HepG2 (cell line): ENCODE data around the gene GGTLC3. TPM values are rescaled to one million over a fixed set of nuclear protein-coding genes. Genes with fewer than 3 reads are reported as not detected.
"Not testable (repeated sequence)": the region's sequence is repeated elsewhere in the genome, so short reads cannot be mapped to it uniquely, and the experiment has no call there.

Source experiments
- ATAC-seq: fragments of 200-7000 bp; cut with Tn5 transposase; 3 replicates; pipeline ENCODE4 v1.9.1; 2020; ENCODE audit warnings: mild to moderate bottlenecking, moderate library complexity
- BruUV-seq: library from RNA; stranded (reverse); fragments of 400-500 nt; replicated peaks from 2 replicates; lab custom pipeline; 2021; lab: Mats Ljungman, UMichigan
- CTCF ChIA-PET: fragments of 300-600 bp; formaldehyde crosslinking; extraction: SDS; loops from one replicate; lab custom pipeline; 2021; ENCODE audit warnings: low total read pairs, inconsistent platforms, low intra/inter-chr PET ratio; lab: Yijun Ruan, JAX
- POLR2A ChIA-PET: fragments of 350-600 bp; sonication (Branson Sonifier 250); formaldehyde crosslinking; loops from one replicate; lab custom pipeline; 2020; ENCODE audit warnings: antibody characterized with exemption, inconsistent platforms; lab: Yijun Ruan, JAX
- DNase-seq: peaks from one replicate; pipeline ENCODE4 v3.0.0-alpha.2; 2015; ENCODE audit warnings: low spot score
- FAIRE-seq: peaks from 3 replicates; lab custom pipeline; 2011; peaks lifted over from hg19 to GRCh38; lab: Jason Lieb, UNC
- H2AFZ ChIP-seq: one replicate; pipeline ENCODE4 v1.6.1; 2011; ENCODE audit warnings: low read length, inconsistent platforms
- H3K27ac ChIP-seq: fragments of 300-600 bp; 3 replicates; pipeline ENCODE4 v1.8.0; 2011; ENCODE audit warnings: mixed run types, mild to moderate bottlenecking, mixed read lengths, low read length, inconsistent platforms; ENCODE audit not compliant: insufficient read depth; ENCODE audit errors: extremely low read length
- H3K27me3 ChIP-seq, 2 experiments: fragments of 200-600 bp in 1 of 2; 2 replicates in 1 of 2; 3 replicates in 1 of 2; pipeline versions ENCODE4 v1.6.0 to v1.8.0; 2011; ENCODE audit warnings: low read length in 2 of 2, mild to moderate bottlenecking in 2 of 2, moderate library complexity in 2 of 2, inconsistent platforms in 1 of 2; ENCODE audit not compliant: insufficient read depth in 2 of 2, control insufficient read depth in 1 of 2
- H3K36me3 ChIP-seq, 2 experiments: fragments of 200-600 bp in 1 of 2; replicated peaks in 1 of 2; 2 replicates in 1 of 2; 3 replicates in 1 of 2; pipeline versions ENCODE4 v1.5.1 to v1.8.0; 2011; ENCODE audit warnings: low read length in 2 of 2, inconsistent platforms in 1 of 2; ENCODE audit not compliant: insufficient read depth in 2 of 2, control insufficient read depth in 1 of 2
- H3K4me1 ChIP-seq: 2 replicates; pipeline ENCODE4 v1.5.1; 2012; ENCODE audit warnings: low read length, inconsistent platforms; ENCODE audit not compliant: insufficient read depth
- H3K4me2 ChIP-seq: 2 replicates; pipeline ENCODE4 v1.6.0; 2011; ENCODE audit warnings: low read depth, low read length, inconsistent platforms
- H3K4me3 ChIP-seq, 3 experiments: fragments of 200-600 bp in 1 of 3; sonication (generic), shearing (Covaris generic) in 1 of 3; replicated peaks in 1 of 3; 2 replicates each; pipeline ENCODE4 v1.5.1; 2011 to 2016; ENCODE audit warnings: low read length in 3 of 3, inconsistent platforms in 2 of 3, low read depth in 2 of 3, mild to moderate bottlenecking in 2 of 3, control low read depth in 1 of 3, mixed read lengths in 1 of 3; ENCODE audit not compliant: insufficient read depth in 1 of 3
- H3K79me2 ChIP-seq: one replicate; pipeline ENCODE4 v1.6.1; 2011; ENCODE audit warnings: low read length, inconsistent platforms; ENCODE audit not compliant: insufficient read depth
- H3K9ac ChIP-seq: 2 replicates; pipeline ENCODE4 v1.6.0; 2011; ENCODE audit warnings: mild to moderate bottlenecking, low read depth, low read length, inconsistent platforms; ENCODE audit not compliant: insufficient read depth
- H3K9me3 ChIP-seq: 2 replicates; pipeline ENCODE4 v1.5.1; 2012; ENCODE audit warnings: mild to moderate bottlenecking, low read length
- H4K20me1 ChIP-seq: 2 replicates; pipeline ENCODE4 v1.6.0; 2011; ENCODE audit warnings: inconsistent platforms, mild to moderate bottlenecking, low read length, moderate library complexity; ENCODE audit not compliant: insufficient read depth
- HNRNPLL ChIP-seq: fragments of 200-400 bp; formaldehyde crosslinking; IDR thresholded peaks from 2 replicates; pipeline ENCODE4 v1.6.1; 2017; ENCODE audit warnings: mild to moderate bottlenecking, low read depth, low read length; ENCODE audit not compliant: poor library complexity, severe bottlenecking
- WGBS: methylation state at CpG from one replicate; pipeline ENCODE4 v1.1.6; 2017; ENCODE audit warnings: low lambda C conversion rate; 5-methylcytosine and 5-hydroxymethylcytosine counted together
- in situ Hi-C: cut with HindIII; loops from 2 replicates; pipeline ENCODE4 v1.10.0; 2017; ENCODE audit warnings: low pct_unique_long_range_greater_than_20kb; ENCODE audit not compliant: extremely low pct_ligation_motif_present
- intact Hi-C: fragments of 100-400 bp; cut with micrococcal nuclease; formaldehyde crosslinking; loops from one replicate; pipeline ENCODE4 v1.10.0; 2022; ENCODE audit not compliant: unreplicated experiment
- polyA plus RNA-seq, 8 experiments: library from polyadenylated mRNA; depleted of rRNA in 3 of 8; stranded (reverse) in 7 of 8; unstranded in 1 of 8; fragments of >200 nt; fragmentation: Illumina TruSeq in 4 of 8; extraction: Trizol in 4 of 8; gene quantifications; 2 replicates each; pipeline versions ENCODE4 v1.2.1 to v1.2.3, GENCODE V29; 2011 to 2016; ENCODE audit warnings: low read depth in 4 of 8, missing spikeins in 1 of 8, mixed read lengths in 1 of 8; ENCODE audit not compliant: insufficient read depth in 1 of 8
- total RNA-seq, 5 experiments: library from RNA; depleted of rRNA; stranded (reverse); fragments of >200 nt; fragmentation: Illumina TruSeq; extraction: Trizol; gene quantifications; 2 replicates each; pipeline ENCODE4 v1.2.3, GENCODE V29; 2016; ENCODE audit warnings: low read depth in 1 of 5
- TF ChIP-seq, protein P1 (sequence below), 2 experiments: sonication (generic) in 1 of 2; formaldehyde crosslinking in 1 of 2; IDR thresholded peaks; 2 replicates each; pipeline versions ENCODE4 v1.4.0 to v1.6.1; 2018 to 2020; ENCODE audit warnings: missing genetic modification reagents in 2 of 2, borderline replicate concordance in 1 of 2, low read depth in 1 of 2, mild to moderate bottlenecking in 1 of 2, missing biosample characterization in 1 of 2

The GGTLC3 gene
- total and polyA plus RNA-seq, 2 of the 13 experiments (the other 11 are each of a cell fraction or from before 2014, with no cell fraction given): 0.12 TPM; not detected in 1

DNA sequence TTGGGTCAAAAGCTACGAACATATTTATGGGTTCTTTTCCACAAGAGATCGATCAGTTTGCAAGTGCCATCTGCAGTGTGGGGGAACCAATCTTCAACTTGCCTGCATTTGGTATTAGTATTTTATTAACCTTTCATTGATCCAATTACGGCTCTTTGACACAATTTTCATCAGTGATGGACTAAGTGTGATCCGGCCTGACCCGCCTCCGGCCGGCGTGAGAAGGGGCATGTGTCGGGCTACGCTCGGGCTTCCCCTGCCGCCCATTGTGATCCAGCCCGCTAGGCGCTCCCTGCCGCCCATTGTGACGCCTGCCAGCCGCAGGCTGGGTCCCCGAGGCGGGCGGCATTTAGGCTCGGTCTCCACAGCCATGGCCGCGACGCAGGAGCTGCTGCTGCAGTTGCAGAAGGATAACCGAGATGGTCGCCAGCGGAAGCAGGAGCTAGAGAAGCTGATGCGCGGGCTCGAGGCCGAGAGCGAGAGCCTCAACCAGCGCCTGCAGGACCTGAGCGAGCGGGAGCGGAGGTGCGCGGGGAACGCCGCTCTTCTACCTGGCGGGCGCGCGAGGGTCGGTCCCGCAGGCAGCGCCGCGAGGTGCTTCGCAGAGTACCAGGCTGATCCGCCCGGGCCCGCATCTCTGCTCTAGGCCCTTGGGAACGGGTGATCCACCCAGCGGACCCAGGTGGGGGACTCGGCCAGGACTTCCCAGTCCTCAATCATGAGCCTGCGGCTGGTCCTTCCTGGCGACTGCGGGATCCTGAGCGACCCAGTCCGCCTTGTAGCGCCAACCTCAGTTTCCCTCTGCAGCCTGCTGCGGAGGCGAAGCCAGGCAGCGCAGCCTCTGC is 10.0 kb upstream of the GGTLC3 start, which contains the start of gene TMEM191B (continued):
- TF ChIP-seq, protein P1, sequence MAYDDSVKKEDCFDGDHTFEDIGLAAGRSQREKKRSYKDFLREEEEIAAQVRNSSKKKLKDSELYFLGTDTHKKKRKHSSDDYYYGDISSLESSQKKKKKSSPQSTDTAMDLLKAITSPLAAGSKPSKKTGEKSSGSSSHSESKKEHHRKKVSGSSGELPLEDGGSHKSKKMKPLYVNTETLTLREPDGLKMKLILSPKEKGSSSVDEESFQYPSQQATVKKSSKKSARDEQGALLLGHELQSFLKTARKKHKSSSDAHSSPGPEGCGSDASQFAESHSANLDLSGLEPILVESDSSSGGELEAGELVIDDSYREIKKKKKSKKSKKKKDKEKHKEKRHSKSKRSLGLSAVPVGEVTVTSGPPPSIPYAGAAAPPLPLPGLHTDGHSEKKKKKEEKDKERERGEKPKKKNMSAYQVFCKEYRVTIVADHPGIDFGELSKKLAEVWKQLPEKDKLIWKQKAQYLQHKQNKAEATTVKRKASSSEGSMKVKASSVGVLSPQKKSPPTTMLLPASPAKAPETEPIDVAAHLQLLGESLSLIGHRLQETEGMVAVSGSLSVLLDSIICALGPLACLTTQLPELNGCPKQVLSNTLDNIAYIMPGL (CRISPR knock-in tag; IDR thresholded peaks at IDR 0.05; ENCODE audit: borderline replicate concordance in 1 of 2, low read depth in 1 of 2): 0 out of 4 replicates have a peak, but pooled peaks of 1 of the 2 experiments have one; percentile 19
- TF ChIP-seq HNRNPLL: peak; percentile 27

DNA sequence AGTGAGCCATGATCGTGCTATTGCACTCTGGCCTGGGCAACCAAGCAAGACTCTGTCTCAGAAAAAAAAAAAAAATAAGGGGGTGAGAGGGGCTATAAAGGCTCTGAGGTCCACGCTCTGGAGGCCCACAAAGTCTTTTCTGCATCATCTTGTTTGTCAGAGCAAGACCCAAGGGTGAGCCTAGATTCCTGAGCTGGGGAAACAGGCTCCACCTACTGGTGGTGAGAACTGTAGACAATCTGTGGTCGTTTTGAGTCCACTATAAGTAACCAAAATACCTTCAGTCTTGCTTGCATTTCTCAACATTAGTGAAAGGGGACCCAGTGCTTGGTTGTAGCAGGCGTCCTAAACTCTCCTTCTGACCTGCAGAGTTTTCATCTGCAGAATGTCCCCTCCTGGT is 5.4 kb upstream of the GGTLC3 start:
- H3K9ac ChIP-seq, BruUV-seq, H3K4me3 ChIP-seq, H3K9me3 ChIP-seq, H3K4me2 ChIP-seq, POLR2A ChIA-PET, intact Hi-C loops, CTCF ChIA-PET, H3K27ac ChIP-seq, H3K27me3 ChIP-seq, in situ Hi-C loops, H4K20me1 ChIP-seq, H2AFZ ChIP-seq, DNase-seq, FAIRE-seq, H3K4me1 ChIP-seq, H3K79me2 ChIP-seq, H3K36me3 ChIP-seq: not testable (repeated sequence)
- no CpG with 5 or more reads among the region's 4 CpGs for WGBS
- peak; percentile 50 for ATAC-seq

DNA sequence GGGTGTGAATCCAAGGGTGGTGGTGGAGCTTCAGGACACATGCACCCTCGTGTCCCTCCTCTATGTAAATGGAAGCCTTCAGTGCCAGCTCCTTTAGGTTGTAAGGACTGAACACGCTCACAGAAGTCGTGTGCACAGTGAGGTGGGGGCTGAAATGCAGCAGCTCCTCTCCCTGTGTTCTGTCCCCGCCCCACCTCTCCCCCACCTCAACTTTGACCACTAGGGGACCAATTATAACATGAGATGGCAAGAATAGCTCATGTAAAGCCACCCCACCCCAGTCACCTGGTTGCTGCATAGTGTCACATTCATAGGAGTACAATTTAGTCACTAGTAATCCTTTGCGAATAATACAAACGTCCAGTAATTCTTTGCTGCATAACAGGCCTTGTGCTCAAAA is 4.8 kb upstream of the GGTLC3 start:
- H3K4me3 ChIP-seq, FAIRE-seq, DNase-seq, in situ Hi-C loops, H3K79me2 ChIP-seq, POLR2A ChIA-PET, H2AFZ ChIP-seq, H3K4me2 ChIP-seq, H3K27ac ChIP-seq, H3K36me3 ChIP-seq, CTCF ChIA-PET, H3K9me3 ChIP-seq, BruUV-seq, H3K4me1 ChIP-seq, H3K27me3 ChIP-seq, H4K20me1 ChIP-seq, H3K9ac ChIP-seq, intact Hi-C loops: not testable (repeated sequence)
- WGBS: no CpG with 5 or more reads among the region's 6 CpGs
- ATAC-seq: peak; percentile 56

DNA sequence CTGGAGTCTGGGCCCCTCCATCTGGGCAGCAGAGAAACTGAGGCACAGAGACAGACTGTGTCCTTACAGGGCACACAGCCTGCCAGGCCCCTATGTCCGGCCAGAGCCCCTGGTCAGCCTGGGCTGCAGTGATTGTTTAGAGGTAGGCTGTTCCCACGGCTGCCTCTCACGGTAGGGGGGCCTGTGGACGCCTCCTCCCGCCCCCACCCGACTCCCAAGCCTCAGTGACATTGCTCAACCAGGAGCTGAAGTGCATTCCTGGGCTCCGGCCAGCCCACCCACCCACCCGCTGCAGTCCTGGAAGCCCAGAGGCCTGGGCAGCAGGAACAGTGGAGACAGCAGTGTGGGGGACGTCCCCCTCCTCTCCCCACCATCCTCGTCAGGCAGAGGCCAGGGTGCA is 4.5 kb downstream of the GGTLC3 start:
- H3K4me1 ChIP-seq, in situ Hi-C loops, H3K27ac ChIP-seq, H3K9ac ChIP-seq, H3K9me3 ChIP-seq, H4K20me1 ChIP-seq, H3K4me2 ChIP-seq, H3K79me2 ChIP-seq, FAIRE-seq, POLR2A ChIA-PET, H3K36me3 ChIP-seq, H2AFZ ChIP-seq, H3K27me3 ChIP-seq, ATAC-seq, CTCF ChIA-PET, intact Hi-C loops, H3K4me3 ChIP-seq, DNase-seq, BruUV-seq: not testable (repeated sequence)
- WGBS: no CpG with 5 or more reads among the region's 10 CpGs
